Glutamatergic neuron (in vitro differentiated cells): Measurements from ENCODE around the gene SHB. TPM values are rescaled to one million over a fixed set of nuclear protein-coding genes. Genes with fewer than 3 reads are reported as not detected.
A peak's percentile ranks its signal among the peaks of the same experiment; 100 is the strongest.

Source experiments
- DNase-seq: peaks from one replicate; pipeline ENCODE4 v3.0.0; 2022
- H3K27ac Mint-ChIP-seq: one replicate; pipeline ENCODE4 v1.8.0; 2020; ENCODE audit warnings: mild to moderate bottlenecking, mixed read lengths, inconsistent platforms; ENCODE audit not compliant: unreplicated experiment
- H3K27me3 Mint-ChIP-seq: one replicate; pipeline ENCODE4 v1.8.0; 2020; ENCODE audit warnings: mild to moderate bottlenecking, moderate library complexity, mixed read lengths, inconsistent platforms; ENCODE audit not compliant: unreplicated experiment
- H3K36me3 Mint-ChIP-seq: one replicate; pipeline ENCODE4 v1.8.0; 2020; ENCODE audit warnings: mild to moderate bottlenecking, mixed read lengths, inconsistent platforms; ENCODE audit not compliant: unreplicated experiment
- H3K4me1 Mint-ChIP-seq: one replicate; pipeline ENCODE4 v1.8.0; 2020; ENCODE audit warnings: mild to moderate bottlenecking, low read depth, mixed read lengths, inconsistent platforms; ENCODE audit not compliant: unreplicated experiment
- H3K4me3 Mint-ChIP-seq: one replicate; pipeline ENCODE4 v1.8.0; 2020; ENCODE audit warnings: mild to moderate bottlenecking, mixed read lengths, inconsistent platforms; ENCODE audit not compliant: unreplicated experiment
- H3K9me3 Mint-ChIP-seq: one replicate; pipeline ENCODE4 v1.8.0; 2020; ENCODE audit warnings: mild to moderate bottlenecking, moderate library complexity, mixed read lengths, inconsistent platforms; ENCODE audit not compliant: unreplicated experiment
- total RNA-seq: library from RNA; stranded (reverse); fragmentation: NEBNext Ultra II Directional; extraction: Animal tissue kit (Norgen Biotek cat#: 25700); gene quantifications from one replicate; pipeline ENCODE4 v1.2.1, GENCODE V29; 2021; ENCODE audit not compliant: unreplicated experiment
- TF ChIP-seq, protein P1 (sequence below): fragments of 200-600 bp; sonication (generic); IDR thresholded peaks from one replicate; pipeline ENCODE4 v1.5.0; 2021; ENCODE audit not compliant: partially characterized antibody, unreplicated experiment

Gene SHB
- total RNA-seq, 1 donor from 2014 or later, result 31.7 TPM

DNA sequence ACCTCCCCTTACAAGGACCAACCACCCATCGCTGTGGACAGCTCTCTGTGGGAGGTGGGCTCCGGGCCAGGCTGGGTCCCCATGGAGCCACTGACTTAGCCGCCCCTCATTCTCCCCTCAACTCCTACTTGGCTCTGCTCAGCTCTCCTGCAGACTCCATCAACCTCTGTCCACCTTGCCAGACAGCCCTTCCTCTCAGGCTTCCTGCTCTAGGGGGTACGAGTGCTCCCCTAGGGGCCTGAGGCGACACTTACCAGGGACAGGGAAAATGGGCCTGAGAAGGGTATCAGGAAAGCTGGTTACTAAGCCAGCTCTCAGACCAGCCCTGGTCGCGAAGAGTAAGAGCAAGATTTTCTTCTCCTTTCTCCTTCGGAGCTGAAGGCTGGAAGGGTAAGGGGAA is 43.9 kb downstream of the SHB start:
- TF ChIP-seq, protein P1, sequence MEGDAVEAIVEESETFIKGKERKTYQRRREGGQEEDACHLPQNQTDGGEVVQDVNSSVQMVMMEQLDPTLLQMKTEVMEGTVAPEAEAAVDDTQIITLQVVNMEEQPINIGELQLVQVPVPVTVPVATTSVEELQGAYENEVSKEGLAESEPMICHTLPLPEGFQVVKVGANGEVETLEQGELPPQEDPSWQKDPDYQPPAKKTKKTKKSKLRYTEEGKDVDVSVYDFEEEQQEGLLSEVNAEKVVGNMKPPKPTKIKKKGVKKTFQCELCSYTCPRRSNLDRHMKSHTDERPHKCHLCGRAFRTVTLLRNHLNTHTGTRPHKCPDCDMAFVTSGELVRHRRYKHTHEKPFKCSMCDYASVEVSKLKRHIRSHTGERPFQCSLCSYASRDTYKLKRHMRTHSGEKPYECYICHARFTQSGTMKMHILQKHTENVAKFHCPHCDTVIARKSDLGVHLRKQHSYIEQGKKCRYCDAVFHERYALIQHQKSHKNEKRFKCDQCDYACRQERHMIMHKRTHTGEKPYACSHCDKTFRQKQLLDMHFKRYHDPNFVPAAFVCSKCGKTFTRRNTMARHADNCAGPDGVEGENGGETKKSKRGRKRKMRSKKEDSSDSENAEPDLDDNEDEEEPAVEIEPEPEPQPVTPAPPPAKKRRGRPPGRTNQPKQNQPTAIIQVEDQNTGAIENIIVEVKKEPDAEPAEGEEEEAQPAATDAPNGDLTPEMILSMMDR, result no peak
- H3K4me3 Mint-ChIP-seq, result peak overlapping the region; percentile 74
- H3K9me3 Mint-ChIP-seq, result peaks cover 17% of the 10 kb centered on the region
- peak overlapping the region; percentile 99 for H3K27ac Mint-ChIP-seq
- peaks cover 71% of the 10 kb centered on the region for H3K4me1 Mint-ChIP-seq
- H3K36me3 Mint-ChIP-seq, result no peaks in the 10 kb centered on the region
- H3K27me3 Mint-ChIP-seq, result peaks cover 13% of the 10 kb centered on the region
- DNase-seq, result no peak

DNA sequence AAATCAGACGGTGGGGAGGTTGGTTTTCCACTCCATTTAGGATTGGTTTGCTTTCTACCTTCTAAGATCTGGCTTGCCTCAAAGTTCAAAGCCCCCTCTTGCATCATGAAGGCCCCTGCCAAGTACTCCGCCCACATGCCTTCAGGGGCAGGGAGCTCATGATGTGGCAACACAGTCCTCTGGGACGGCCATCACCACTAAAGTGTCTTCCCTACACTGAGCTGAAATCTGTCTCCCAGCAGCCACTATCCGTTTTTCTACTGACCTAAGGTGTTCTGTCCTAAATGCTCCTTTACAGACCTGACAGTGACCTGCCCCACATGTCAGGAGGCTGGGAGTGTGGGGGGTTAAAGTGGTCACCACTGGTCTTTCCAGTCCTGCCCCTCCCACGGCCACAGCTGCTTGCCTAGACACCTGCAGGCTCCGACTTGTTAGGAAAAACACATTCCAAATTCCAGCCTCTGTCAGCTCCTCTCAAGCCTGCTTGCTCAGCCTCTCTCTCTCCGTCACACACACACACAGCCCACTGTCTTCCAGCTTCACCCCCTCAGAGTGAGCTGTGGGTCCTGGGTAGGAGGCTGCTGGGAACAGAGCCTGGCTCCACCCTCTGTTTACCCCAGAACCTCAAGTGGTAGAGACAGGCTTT is 44.9 kb downstream of the SHB start:
- peak overlapping the region; percentile 99 for H3K27ac Mint-ChIP-seq
- H3K36me3 Mint-ChIP-seq, result no peaks in the 10 kb centered on the region
- H3K27me3 Mint-ChIP-seq, result peaks cover 13% of the 10 kb centered on the region
- peaks cover 16% of the 10 kb centered on the region for H3K9me3 Mint-ChIP-seq
- peak overlapping the region; percentile 74 for H3K4me3 Mint-ChIP-seq
- TF ChIP-seq, protein P1, result no peak
- H3K4me1 Mint-ChIP-seq, result peaks cover 72% of the 10 kb centered on the region
- no peak for DNase-seq

DNA sequence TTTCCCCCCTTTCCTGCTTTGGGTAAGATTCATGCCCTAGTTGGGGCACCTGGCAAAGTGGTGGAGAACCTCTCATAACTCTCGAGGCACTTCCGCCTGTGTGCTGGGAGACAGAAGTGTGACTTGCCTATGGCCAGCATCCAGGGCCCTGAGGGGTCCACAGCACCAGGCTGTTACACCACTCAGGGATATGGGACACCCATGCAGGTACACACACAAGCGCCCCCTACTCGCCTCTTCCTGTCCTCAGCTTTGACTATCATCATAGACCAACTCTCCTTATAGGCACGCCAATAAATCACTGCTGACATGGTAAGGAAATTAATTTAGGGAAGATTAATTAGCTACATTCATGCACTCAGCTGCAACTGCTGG is 45.4 kb downstream of the SHB start:
- DNase-seq, result no peak
- H3K27me3 Mint-ChIP-seq, result peaks cover 13% of the 10 kb centered on the region
- TF ChIP-seq, protein P1, result no peak
- no peaks in the 10 kb centered on the region for H3K36me3 Mint-ChIP-seq
- peaks cover 16% of the 10 kb centered on the region for H3K9me3 Mint-ChIP-seq
- H3K4me1 Mint-ChIP-seq, result peaks cover 72% of the 10 kb centered on the region
- peak overlapping the region; percentile 99 for H3K27ac Mint-ChIP-seq
- H3K4me3 Mint-ChIP-seq, result peak overlapping the region; percentile 74

DNA sequence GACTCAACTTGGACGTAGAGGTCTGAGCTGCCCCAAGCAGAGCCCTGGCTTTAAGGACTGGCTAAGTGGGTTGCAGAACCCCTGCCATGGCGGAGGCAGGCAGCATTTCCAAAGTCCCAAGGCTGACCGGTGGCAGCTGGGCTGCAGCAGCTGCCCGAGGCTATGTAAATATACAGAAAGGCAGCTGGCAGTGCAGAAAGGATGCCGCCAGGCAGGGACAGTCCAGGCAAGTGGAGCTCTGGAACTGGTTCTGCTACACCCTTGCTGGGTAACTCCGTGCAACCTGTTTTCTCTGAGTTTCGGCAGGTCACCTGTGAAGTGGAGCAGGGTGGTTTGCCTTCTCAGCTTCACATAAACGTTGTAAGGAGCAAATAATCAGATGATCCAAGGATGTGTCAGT is 46.0 kb downstream of the SHB start:
- TF ChIP-seq, protein P1, result no peak
- DNase-seq, result peak; percentile 66
- Mint-ChIP-seq H3K27ac (peak overlapping the region; percentile 99), H3K36me3 (no peaks in the 10 kb centered on the region), H3K9me3 (peaks cover 16% of the 10 kb centered on the region), H3K4me1 (peaks cover 72% of the 10 kb centered on the region), H3K27me3 (peaks cover 13% of the 10 kb centered on the region), H3K4me3 (peak overlapping the region; percentile 74)

DNA sequence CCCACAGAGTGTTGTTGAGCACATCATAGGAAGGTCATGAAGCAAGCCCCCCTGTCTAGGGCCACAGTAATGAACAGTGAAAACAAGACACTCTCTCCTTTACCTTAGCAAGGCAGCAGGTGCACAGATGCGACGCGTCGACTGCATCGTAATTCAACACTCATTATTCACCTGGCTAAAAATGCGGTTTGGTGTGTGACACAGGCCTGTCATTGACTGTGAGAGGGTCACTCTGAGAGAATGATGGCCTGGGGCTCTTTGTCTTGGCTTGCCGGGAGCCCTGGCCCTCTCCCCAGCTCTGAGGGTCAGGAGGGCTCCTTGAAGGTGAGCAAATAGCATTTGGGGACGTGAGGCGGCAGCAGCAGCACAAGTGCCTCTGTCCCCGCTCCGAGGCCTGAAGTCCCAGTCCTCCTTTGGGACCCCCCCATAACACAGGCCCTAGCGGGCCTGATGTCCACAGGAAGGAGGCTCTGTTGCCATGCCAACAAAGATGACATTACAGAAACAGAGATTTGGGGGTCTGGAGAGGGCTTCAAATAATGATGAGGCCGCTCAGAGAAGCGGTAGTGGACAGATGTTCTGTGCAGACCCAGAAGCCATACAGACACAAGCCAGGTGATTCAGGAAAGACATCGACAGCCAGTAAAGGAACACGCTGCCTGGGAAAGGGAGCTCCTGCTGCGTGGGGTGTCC is 46.7 kb downstream of the SHB start:
- H3K27me3 Mint-ChIP-seq, result peaks cover 13% of the 10 kb centered on the region
- peaks cover 16% of the 10 kb centered on the region for H3K9me3 Mint-ChIP-seq
- peak overlapping the region; percentile 99 for H3K27ac Mint-ChIP-seq
- DNase-seq, result no peak
- H3K4me3 Mint-ChIP-seq, result peak overlapping the region; percentile 74
- TF ChIP-seq, protein P1, result no peak
- no peaks in the 10 kb centered on the region for H3K36me3 Mint-ChIP-seq
- H3K4me1 Mint-ChIP-seq, result peaks cover 73% of the 10 kb centered on the region
